Psoas muscle (tissue), 8 donors: ENCODE data around the gene OR14A2. TPM values are rescaled to one million over a fixed set of nuclear protein-coding genes. Genes with fewer than 3 reads are reported as not detected.

Experiments
- ATAC-seq, 4 donors: fragments of 200-7000 bp; cut with Tn5 transposase; one replicate each; pipeline ENCODE4 v1.9.1; 2020; ENCODE audit warnings: moderate library complexity in 3 of 4, mild to moderate bottlenecking in 2 of 4
- DNase-seq, 2 donors: peaks; one replicate each; pipeline ENCODE4 v3.0.0-alpha.2; 2020
- H3K27ac ChIP-seq: fragments of 200-600 bp; one replicate; pipeline ENCODE4 v1.8.0; 2022
- H3K27me3 ChIP-seq, 3 donors: fragments of 200-600 bp in 1 of 3; one replicate each; pipeline versions ENCODE4 v1.6.1 to v1.8.0; 2013 to 2022; ENCODE audit warnings: low read length in 2 of 3, mild to moderate bottlenecking in 2 of 3, moderate library complexity in 1 of 3; ENCODE audit not compliant: insufficient read depth in 3 of 3
- H3K36me3 ChIP-seq, 2 donors: fragments of 200-600 bp in 1 of 2; one replicate each; pipeline versions ENCODE4 v1.6.1 to v1.8.0; 2013 to 2022; ENCODE audit warnings: low read depth in 1 of 2, mild to moderate bottlenecking in 1 of 2, moderate library complexity in 1 of 2; ENCODE audit not compliant: insufficient read depth in 1 of 2
- H3K4me1 ChIP-seq: fragments of 200-600 bp; one replicate; pipeline ENCODE4 v1.8.0; 2022
- H3K4me3 ChIP-seq: fragments of 200-600 bp; one replicate; pipeline ENCODE4 v1.8.0; 2022; ENCODE audit warnings: mild to moderate bottlenecking
- H3K9me3 ChIP-seq: fragments of 200-600 bp; one replicate; pipeline ENCODE4 v1.8.0; 2022
- WGBS, 3 donors: extraction: QIAGEN DNeasy Blood & Tissue Kit; methylation state at CpG; one replicate each; pipeline versions ENCODE4 v1.1.6 to v1.1.7; 2013; 5-methylcytosine and 5-hydroxymethylcytosine counted together
- intact Hi-C, 2 donors: fragments of 100-400 bp; cut with DNase I; formaldehyde crosslinking; loops; one replicate each; pipeline versions ENCODE4 v1.11.0 to v1.14.2; 2022
- polyA plus RNA-seq, 3 donors: library from polyadenylated mRNA; stranded (reverse); fragments of 200-250 nt; gene quantifications; one replicate each; pipeline ENCODE4 v1.2.3, GENCODE V29; 2013
- total RNA-seq, 4 donors: library from RNA; stranded (reverse); fragmentation: NEBNext Ultra II Directional in 2 of 4; extraction: Animal tissue kit (Norgen Biotek cat#: 25700) in 2 of 4; gene quantifications; one replicate each; pipeline versions ENCODE4 v1.2.1 to v1.2.4, GENCODE V29; 2021 to 2023
- TF ChIP-seq, protein P1 (sequence below): fragments of 200-600 bp; IDR thresholded peaks from one replicate; pipeline ENCODE4 v1.8.0; 2022; ENCODE audit warnings: antibody characterized with exemption
- donor health status: healthy with polysubstance abuse.
- donor health status: DM: no; HTN: no; CAD: no; lungs with moderate emphysema.
- donor health status: Bipolar disorder and iron deficiency.
- donor health status: healthy.
- donor health status: DM: yes; HTN: yes; CAD: no.
- donor health status: DM: no; HTN: no; CAD: no.
- donor health status: DM: no; HTN: no; CAD: no.
- donor health status: DM: yes; HTN: yes; CAD: no.

OR14A2 gene
- total and polyA plus RNA-seq, 7 donors: not detected

DNA sequence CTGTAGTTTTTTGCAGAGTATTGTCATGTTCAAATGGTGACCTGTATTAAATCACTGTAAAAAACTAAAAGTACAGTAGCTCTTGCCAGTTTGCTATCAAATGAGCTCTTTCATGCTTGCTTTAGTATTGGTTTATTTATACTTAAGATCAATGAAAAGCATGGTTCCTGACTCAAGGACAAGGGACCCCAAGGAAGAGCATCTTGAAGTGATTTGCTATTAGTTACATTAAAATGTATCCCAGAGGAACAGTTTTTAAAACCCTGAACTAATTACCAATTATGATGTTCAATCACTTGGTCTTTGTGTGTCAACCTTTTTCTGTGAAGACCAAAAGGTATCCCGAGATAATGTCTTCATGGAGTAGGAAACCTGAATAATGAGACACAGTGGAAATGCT is 68.3 kb downstream of the OR14A2 start, which contains the start of gene OR13G1:
Gene OR13G1 (minus strand): TSS at position 101 of the 400 bp plus-strand sequence. CDS start 6,698 bp downstream, outside the sequence.
- Histone ChIP-seq H3K4me3 (no peak within 1 kb of the TSS), H3K27ac (no peak within 1 kb of the TSS), H3K4me1 (no peaks in the 10 kb centered on the region), H3K36me3 (no peaks in the 10 kb centered on the region), H3K27me3 (no peaks in the 10 kb centered on the region), H3K9me3 (no peaks in the 10 kb centered on the region)
- ATAC-seq: no peak
- DNase-seq: no peak
- 39 to 56% (median 54%) methylated on average over 1 of the region's 1 CpG for WGBS, 3 donors
- intact Hi-C loops: no loop called here
- TF ChIP-seq, protein P1, sequence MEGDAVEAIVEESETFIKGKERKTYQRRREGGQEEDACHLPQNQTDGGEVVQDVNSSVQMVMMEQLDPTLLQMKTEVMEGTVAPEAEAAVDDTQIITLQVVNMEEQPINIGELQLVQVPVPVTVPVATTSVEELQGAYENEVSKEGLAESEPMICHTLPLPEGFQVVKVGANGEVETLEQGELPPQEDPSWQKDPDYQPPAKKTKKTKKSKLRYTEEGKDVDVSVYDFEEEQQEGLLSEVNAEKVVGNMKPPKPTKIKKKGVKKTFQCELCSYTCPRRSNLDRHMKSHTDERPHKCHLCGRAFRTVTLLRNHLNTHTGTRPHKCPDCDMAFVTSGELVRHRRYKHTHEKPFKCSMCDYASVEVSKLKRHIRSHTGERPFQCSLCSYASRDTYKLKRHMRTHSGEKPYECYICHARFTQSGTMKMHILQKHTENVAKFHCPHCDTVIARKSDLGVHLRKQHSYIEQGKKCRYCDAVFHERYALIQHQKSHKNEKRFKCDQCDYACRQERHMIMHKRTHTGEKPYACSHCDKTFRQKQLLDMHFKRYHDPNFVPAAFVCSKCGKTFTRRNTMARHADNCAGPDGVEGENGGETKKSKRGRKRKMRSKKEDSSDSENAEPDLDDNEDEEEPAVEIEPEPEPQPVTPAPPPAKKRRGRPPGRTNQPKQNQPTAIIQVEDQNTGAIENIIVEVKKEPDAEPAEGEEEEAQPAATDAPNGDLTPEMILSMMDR: no peak

Other genes with a start within 250 kb of the OR14A2 start
- gene OR2C3, start 211.7 kb downstream of the OR14A2 start, total RNA-seq: not detected
- under 1 TPM in 2 of 3 donors, not detected in 1; 0.01 TPM for gene OR2C3, start 211.7 kb downstream of the OR14A2 start, polyA plus RNA-seq
- gene GCSAML, start 199.0 kb downstream of the OR14A2 start, total RNA-seq: under 1 TPM in 3 of 4 donors, not detected in 1; 0.19 to 0.36 (median 0.23) TPM
- gene GCSAML, start 199.0 kb downstream of the OR14A2 start, polyA plus RNA-seq: under 1 TPM in 1 of 3 donors, not detected in 2; 0.01 TPM
- gene OR2G2, start 159.8 kb downstream of the OR14A2 start, total RNA-seq: not detected
- not detected for gene OR2G2, start 159.8 kb downstream of the OR14A2 start, polyA plus RNA-seq
- not detected for gene OR2G3, start 142.6 kb downstream of the OR14A2 start, total RNA-seq
- not detected for gene OR2G3, start 142.6 kb downstream of the OR14A2 start, polyA plus RNA-seq
- gene OR13G1, start 68.4 kb downstream of the OR14A2 start, total RNA-seq: not detected
- gene OR13G1, start 68.4 kb downstream of the OR14A2 start, polyA plus RNA-seq: not detected
- not detected for gene OR6F1, start 31.5 kb downstream of the OR14A2 start, total RNA-seq
- not detected for gene OR6F1, start 31.5 kb downstream of the OR14A2 start, polyA plus RNA-seq
- gene OR14K1, start 9.5 kb downstream of the OR14A2 start, total RNA-seq: not detected
- gene OR14K1, start 9.5 kb downstream of the OR14A2 start, polyA plus RNA-seq: not detected
- gene OR1C1, start 12.4 kb upstream of the OR14A2 start, total RNA-seq: not detected
- gene OR1C1, start 12.4 kb upstream of the OR14A2 start, polyA plus RNA-seq: not detected
- gene OR14A16, start 76.0 kb upstream of the OR14A2 start, total RNA-seq: not detected
- gene OR14A16, start 76.0 kb upstream of the OR14A2 start, polyA plus RNA-seq: not detected
- gene OR11L1, start 93.8 kb upstream of the OR14A2 start, total RNA-seq: not detected
- gene OR11L1, start 93.8 kb upstream of the OR14A2 start, polyA plus RNA-seq: not detected
- 1 to 10 TPM in 1 of 4 donors, under 1 TPM in 3; 0.06 to 2.4 (median 0.46) TPM for gene TRIM58, start 109.0 kb upstream of the OR14A2 start, total RNA-seq
- under 1 TPM in 2 of 3 donors, not detected in 1; 0.04 to 0.08 TPM for gene TRIM58, start 109.0 kb upstream of the OR14A2 start, polyA plus RNA-seq
- under 1 TPM in 2 of 4 donors, not detected in 2; 0.24 to 0.57 TPM for gene OR2W3, start 147.4 kb upstream of the OR14A2 start, total RNA-seq
- under 1 TPM in 1 of 3 donors, not detected in 2; 0.07 TPM for gene OR2W3, start 147.4 kb upstream of the OR14A2 start, polyA plus RNA-seq
- not detected for gene OR2T8, start 172.1 kb upstream of the OR14A2 start, total RNA-seq
- gene OR2T8, start 172.1 kb upstream of the OR14A2 start, polyA plus RNA-seq: not detected
- not detected for gene OR2AJ1, start 176.7 kb upstream of the OR14A2 start, total RNA-seq
- not detected for gene OR2AJ1, start 176.7 kb upstream of the OR14A2 start, polyA plus RNA-seq
- gene OR2L8, start 200.7 kb upstream of the OR14A2 start, total RNA-seq: not detected
- not detected for gene OR2L8, start 200.7 kb upstream of the OR14A2 start, polyA plus RNA-seq
- not detected for gene OR2AK2, start 217.1 kb upstream of the OR14A2 start, total RNA-seq
- gene OR2AK2, start 217.1 kb upstream of the OR14A2 start, polyA plus RNA-seq: not detected